Medulla oblongata (tissue), 1 donor: ENCODE measurements around the gene SLC34A1.

Source experiments
- DNase-seq: peaks from one replicate; pipeline ENCODE4 v3.0.0-alpha.2; 2015; ENCODE audit errors: extremely low spot score

SLC34A1 gene

GRCh38 chr5:177446200-177447065 is 62.2 kb downstream of the SLC34A1 start, which contains the start of gene PRR7:
TSS of gene PRR7 (plus strand) at chr5:177446814. CDS start at chr5:177455068, 8,254 bp downstream.
- DNase-seq, result peak; percentile 74

- DNase-seq, result peak; percentile 71
These were observed 62.9 kb downstream of the SLC34A1 start for GRCh38 chr5:177447066-177447610.

- DNase-seq, result peak; percentile 92
These were observed 63.5 kb downstream of the SLC34A1 start for GRCh38 chr5:177447611-177448243.
